GM12865 (cell line): Measurements from ENCODE around the gene PRCD.
A peak's percentile ranks its signal among the peaks of the same experiment; 100 is the strongest.
"Not testable (repeated sequence)": the region's sequence is repeated elsewhere in the genome, so short reads cannot be mapped to it uniquely, and the experiment has no call there.

Experiments used
- DNase-seq: peaks from one replicate; pipeline ENCODE4 v3.0.0; 2010; ENCODE audit warnings: low read depth
- H3K4me3 ChIP-seq: 2 replicates; pipeline ENCODE4 v1.5.1; 2011; ENCODE audit warnings: mild to moderate bottlenecking, low read depth, low read length, control low read depth
- TF ChIP-seq, protein P1 (sequence below): IDR thresholded peaks from 2 replicates; pipeline ENCODE4 v1.5.1; 2011; ENCODE audit warnings: low read length, control low read depth, low read depth, inconsistent platforms; ENCODE audit not compliant: insufficient read depth; ENCODE audit errors: missing control alignments

Gene PRCD

DNA sequence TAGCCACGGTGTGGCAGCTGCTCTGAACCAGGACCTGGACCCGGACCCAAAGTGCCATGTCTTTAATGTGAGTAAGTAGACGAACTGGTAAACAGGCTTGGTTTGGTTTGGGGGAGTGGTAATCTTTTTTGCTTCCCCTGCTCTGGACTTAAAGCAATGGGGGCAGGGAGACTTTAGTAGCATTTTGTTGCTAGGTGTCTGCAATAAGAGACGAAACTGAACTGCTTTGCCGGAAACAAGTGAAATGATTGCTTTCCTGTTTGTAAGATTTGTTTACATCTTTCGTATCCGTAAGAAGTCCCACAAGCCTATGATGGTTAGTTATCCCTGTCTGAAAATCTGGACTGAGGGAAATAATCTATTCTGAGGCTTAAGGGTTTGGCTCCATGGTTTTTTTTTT, 21.5 kb downstream of the PRCD start:
- peak overlapping the region; percentile 91 for H3K4me3 ChIP-seq
- peak; percentile 77 for DNase-seq
- TF ChIP-seq, protein P1, sequence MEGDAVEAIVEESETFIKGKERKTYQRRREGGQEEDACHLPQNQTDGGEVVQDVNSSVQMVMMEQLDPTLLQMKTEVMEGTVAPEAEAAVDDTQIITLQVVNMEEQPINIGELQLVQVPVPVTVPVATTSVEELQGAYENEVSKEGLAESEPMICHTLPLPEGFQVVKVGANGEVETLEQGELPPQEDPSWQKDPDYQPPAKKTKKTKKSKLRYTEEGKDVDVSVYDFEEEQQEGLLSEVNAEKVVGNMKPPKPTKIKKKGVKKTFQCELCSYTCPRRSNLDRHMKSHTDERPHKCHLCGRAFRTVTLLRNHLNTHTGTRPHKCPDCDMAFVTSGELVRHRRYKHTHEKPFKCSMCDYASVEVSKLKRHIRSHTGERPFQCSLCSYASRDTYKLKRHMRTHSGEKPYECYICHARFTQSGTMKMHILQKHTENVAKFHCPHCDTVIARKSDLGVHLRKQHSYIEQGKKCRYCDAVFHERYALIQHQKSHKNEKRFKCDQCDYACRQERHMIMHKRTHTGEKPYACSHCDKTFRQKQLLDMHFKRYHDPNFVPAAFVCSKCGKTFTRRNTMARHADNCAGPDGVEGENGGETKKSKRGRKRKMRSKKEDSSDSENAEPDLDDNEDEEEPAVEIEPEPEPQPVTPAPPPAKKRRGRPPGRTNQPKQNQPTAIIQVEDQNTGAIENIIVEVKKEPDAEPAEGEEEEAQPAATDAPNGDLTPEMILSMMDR = no peak

DNA sequence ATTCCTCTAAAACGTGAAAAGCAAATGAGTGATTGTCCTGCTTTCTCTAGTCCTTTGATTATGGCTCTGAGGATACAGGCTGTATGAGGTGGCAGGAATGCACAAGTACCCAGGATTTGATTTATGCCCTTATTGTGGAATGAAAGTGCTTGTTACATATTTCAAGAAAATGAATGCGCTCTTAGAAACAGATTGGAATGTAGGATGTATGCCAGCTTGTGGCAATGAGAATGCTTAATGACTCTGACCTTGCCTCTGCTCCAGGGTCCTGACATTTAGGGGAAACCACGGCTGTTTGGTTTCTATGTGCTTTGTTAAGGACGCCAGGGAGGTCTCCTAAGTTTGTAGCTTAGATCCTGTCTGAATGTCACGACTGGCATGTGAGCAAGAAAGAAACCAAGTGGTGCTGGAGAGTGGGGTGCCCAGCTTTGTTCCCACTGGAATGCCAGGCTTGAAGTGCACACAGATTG, 22.0 kb downstream of the PRCD start:
- DNase-seq = no peak
- H3K4me3 ChIP-seq = no peak overlapping the region; the same call in 1 of the 2 replicates
- TF ChIP-seq, protein P1 = no peak

DNA sequence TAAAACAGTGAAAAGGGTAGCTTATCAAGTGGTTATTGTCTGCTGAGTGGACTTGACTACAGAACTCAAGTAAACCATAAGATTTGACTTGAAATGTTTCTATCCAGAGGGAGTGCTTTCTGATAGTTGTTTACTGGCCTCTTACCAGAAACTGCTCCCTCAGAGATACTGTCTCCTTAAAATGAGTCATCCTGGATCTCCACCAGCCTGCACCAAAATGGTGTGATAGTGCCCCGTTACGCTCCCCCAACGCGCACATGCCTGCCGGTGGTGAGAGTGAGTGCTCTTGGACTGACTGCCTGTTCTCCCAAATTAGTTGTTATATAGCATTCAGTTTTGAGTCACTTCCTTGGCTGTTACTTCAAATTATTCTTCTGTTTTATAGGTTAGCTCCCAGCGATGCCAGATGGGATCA, 22.9 kb downstream of the PRCD start:
- DNase-seq = no peak
- TF ChIP-seq, protein P1 = no peak
- no peak overlapping the region for H3K4me3 ChIP-seq

DNA sequence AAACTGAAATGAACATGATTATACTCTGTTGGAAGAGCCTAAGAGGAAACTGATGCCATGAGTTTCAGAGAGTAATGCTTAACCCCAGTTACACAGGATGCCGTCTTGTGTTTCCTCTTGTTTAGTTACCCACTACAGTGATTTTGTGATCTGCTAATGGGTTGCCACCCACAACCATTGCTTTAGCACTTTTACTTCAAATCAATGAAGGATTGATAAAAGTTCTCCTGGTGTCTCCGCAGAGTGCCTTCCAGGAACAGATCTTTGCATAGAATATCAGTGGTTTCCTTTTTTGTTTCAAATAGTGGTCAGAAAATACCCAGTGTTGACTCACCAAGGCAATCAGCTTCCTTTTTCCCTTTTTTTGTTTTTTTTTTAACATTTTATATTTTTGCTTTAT, 23.5 kb downstream of the PRCD start:
- H3K4me3 ChIP-seq, DNase-seq: not testable (repeated sequence)

GRCh38 chr17:76564991-76565727, 25.3 kb downstream of the PRCD start:
- DNase-seq, H3K4me3 ChIP-seq: not testable (repeated sequence)

DNA sequence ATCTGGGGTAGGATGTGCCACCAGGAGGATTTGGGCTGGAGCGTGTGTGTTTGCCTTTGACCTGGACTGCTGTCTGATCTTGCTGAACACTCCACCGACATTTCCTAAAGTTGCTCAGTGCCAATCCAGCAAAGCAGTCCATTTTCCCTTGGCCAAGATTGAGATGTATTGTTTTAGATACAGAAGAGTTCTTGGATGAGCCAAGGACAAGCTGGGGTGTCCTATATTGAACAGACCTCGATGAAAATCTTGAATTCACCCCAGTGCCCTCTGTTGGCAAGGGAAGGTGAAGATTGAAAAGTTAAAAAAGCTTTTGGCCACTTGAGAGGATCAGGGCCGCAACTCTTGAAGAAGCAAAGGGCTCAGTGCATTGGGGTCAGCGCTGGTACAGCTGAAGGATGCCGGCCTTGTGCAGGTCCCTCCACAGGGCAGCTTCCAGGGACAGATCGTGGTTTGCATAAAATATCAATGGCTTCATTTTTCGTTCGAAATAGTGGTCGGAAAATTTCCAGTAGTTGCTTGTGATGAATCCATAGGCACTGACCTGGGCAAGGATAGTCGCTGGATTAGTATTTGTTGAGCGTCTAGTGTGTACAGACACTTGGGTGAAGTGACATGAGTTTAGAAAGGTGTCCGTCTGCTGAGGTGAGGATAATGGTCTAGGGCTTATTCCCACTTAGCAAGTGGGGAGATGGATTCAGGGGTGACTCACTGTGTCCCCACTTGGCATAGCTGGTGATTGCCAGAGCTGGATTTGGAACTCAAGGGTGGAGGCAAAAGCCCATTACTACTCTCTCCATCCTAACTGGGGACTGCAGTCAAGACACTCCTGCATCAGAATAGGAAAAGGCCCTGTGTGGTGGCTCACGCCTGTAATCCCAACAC, 26.1 kb downstream of the PRCD start:
- TF ChIP-seq, protein P1 = no peak
- no peak overlapping the region for H3K4me3 ChIP-seq
- no peak for DNase-seq

DNA sequence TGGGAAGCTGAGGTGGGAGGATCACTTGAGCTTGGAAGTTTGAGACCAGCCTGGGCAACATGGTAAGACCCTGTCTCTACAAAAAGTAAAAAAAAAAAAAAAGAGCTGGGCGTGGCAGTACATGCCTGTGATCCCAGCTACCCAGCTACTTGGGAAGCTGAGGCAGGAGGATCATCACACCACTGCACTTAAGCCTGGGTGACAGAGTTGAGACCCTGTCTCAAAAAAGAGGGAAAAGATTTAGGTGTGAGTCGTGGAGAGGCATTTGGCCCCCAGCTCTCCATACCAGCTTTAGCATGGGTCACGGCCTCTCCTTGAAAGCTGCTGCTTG, 26.7 kb downstream of the PRCD start:
- no peak overlapping the region for H3K4me3 ChIP-seq
- no peak for DNase-seq
- TF ChIP-seq, protein P1 = no peak
